ENCODE results near the gene HINT1.

Gene HINT1

DNA sequence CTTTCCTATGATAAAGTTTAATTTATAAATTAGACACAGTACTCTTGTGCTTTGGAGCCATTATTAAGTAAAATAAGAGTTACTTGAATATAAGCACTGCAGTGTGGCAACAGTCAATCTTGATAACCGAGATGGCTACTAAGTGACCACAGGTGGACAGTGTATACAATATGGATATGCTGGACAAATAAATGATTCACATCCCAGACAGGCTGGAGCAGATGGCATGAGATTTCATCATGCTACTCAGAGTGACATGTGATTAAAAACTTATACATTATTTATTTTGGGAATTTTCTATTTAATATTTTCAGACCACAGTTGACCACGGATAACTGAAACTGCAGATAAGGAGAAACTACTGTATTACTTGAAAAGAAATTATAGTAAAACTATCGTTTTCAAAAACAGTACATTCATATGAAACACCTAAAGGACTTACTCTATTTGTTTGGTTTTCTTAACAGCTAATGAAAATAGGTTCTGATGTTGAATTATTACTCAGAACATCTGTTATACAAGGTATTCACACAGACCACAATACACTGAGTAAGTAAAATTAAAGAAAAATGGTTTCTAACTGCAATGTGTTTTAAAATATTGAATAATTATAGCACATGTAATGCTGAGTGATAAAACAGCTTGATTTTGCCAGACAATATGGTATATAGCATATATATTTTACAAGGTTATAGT is 21.7 kb upstream of the HINT1 start:
- H3K9me3 Mint-ChIP-seq, result no peaks in the 10 kb centered on the region
- peaks cover 2% of the 10 kb centered on the region for H3K27me3 Mint-ChIP-seq (ENCODE audit: low read depth, poor library complexity)
- no peaks in the 10 kb centered on the region for H3K4me1 Mint-ChIP-seq
- H3K4me3 Mint-ChIP-seq, result no peak overlapping the region
- no peak overlapping the region for H3K27ac Mint-ChIP-seq
- DNase-seq, result no peak
- peaks cover 15% of the 10 kb centered on the region for H3K36me3 Mint-ChIP-seq (ENCODE audit: low read depth)
- TF ChIP-seq, protein P1, sequence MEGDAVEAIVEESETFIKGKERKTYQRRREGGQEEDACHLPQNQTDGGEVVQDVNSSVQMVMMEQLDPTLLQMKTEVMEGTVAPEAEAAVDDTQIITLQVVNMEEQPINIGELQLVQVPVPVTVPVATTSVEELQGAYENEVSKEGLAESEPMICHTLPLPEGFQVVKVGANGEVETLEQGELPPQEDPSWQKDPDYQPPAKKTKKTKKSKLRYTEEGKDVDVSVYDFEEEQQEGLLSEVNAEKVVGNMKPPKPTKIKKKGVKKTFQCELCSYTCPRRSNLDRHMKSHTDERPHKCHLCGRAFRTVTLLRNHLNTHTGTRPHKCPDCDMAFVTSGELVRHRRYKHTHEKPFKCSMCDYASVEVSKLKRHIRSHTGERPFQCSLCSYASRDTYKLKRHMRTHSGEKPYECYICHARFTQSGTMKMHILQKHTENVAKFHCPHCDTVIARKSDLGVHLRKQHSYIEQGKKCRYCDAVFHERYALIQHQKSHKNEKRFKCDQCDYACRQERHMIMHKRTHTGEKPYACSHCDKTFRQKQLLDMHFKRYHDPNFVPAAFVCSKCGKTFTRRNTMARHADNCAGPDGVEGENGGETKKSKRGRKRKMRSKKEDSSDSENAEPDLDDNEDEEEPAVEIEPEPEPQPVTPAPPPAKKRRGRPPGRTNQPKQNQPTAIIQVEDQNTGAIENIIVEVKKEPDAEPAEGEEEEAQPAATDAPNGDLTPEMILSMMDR (IDR thresholded peaks at IDR 0.05), result no peak

DNA sequence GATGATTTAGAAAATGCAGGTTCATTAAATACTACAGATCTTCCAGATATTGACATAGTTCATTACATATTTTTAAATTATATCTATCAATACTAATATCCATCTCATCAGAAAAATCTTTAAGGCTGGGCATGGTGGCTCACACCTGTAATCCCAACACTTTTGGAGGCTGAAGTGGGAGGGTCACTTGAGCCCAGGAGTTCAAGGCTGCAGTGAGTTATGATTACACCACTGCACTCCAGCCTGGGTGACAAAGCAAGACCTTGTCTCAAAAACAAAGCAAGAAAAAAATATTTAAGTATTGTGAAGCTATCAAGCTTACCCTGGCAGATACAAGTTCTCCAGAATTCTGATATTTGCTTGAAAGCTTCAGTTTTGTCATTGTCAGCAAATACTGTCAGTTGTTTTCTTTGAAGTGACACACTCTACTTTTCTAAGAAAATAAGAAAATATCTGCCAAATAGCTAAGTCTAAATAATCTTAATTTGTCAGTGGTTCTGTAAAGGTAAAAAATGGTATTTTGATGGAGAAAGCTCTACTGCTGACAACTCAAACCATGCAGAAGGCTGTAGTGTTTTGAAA is 20.6 kb upstream of the HINT1 start:
- H3K27ac Mint-ChIP-seq, result no peak overlapping the region
- no peak overlapping the region for H3K4me3 Mint-ChIP-seq
- H3K36me3 Mint-ChIP-seq (ENCODE audit: low read depth), result peaks cover 15% of the 10 kb centered on the region
- no peaks in the 10 kb centered on the region for H3K9me3 Mint-ChIP-seq
- no peaks in the 10 kb centered on the region for H3K4me1 Mint-ChIP-seq
- TF ChIP-seq, protein P1 (IDR thresholded peaks at IDR 0.05), result no peak
- DNase-seq, result no peak
- H3K27me3 Mint-ChIP-seq (ENCODE audit: low read depth, poor library complexity), result peaks cover 2% of the 10 kb centered on the region

DNA sequence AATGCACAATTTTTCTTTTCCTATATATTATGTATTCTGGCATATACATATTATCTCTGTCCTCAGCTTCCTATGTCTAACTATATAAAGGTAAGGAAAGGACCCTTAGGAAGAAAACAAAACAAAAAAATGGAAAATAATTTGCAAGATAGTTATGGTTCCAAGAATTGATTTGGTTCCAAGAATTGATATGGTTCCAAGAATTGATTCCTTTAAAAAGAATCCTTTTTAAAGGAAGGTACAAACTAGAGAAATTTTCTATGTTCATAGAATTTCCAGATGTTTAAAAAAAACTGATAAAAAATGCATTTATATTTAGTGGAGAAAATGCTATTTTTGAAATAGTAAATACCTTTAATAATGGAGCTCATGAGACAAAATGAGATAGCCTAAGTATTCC is 17.8 kb upstream of the HINT1 start:
- TF ChIP-seq, protein P1 (IDR thresholded peaks at IDR 0.05), result no peak

DNA sequence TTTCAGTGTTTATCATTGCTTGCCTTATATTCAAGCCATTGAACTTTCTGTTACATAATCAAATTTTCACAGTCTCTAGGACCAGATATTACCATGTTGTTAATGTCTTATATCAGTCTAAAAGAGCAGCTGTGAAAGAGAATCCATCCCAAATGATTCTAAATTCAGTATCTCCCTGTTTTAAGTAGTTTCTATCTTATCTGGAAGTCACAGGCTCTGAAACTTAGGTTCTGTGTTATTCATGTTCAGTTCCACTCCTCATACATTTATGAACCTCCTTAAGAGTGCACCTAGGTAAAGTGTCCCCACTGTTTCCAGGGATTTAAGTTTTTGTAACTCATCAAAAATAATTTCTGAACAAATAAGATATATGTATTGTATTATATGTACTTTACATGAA is 15.4 kb upstream of the HINT1 start:
- no peak overlapping the region for H3K27ac Mint-ChIP-seq
- no peak for DNase-seq
- H3K9me3 Mint-ChIP-seq, result no peaks in the 10 kb centered on the region
- H3K27me3 Mint-ChIP-seq (ENCODE audit: low read depth, poor library complexity), result no peaks in the 10 kb centered on the region
- no peaks in the 10 kb centered on the region for H3K4me1 Mint-ChIP-seq
- no peak overlapping the region for H3K4me3 Mint-ChIP-seq
- H3K36me3 Mint-ChIP-seq (ENCODE audit: low read depth), result peaks cover 14% of the 10 kb centered on the region
- TF ChIP-seq, protein P1 (IDR thresholded peaks at IDR 0.05), result no peak

More for the DNA sequence above, 17.8 kb upstream of the HINT1 start:
- Mint-ChIP-seq H3K4me3 (no peak overlapping the region), H3K27ac (no peak overlapping the region), H3K9me3 (no peaks in the 10 kb centered on the region), H3K36me3 (ENCODE audit: low read depth) (peaks cover 9% of the 10 kb centered on the region), H3K27me3 (ENCODE audit: low read depth, poor library complexity) (no peaks in the 10 kb centered on the region), H3K4me1 (no peaks in the 10 kb centered on the region)
- no peak for DNase-seq

DNA sequence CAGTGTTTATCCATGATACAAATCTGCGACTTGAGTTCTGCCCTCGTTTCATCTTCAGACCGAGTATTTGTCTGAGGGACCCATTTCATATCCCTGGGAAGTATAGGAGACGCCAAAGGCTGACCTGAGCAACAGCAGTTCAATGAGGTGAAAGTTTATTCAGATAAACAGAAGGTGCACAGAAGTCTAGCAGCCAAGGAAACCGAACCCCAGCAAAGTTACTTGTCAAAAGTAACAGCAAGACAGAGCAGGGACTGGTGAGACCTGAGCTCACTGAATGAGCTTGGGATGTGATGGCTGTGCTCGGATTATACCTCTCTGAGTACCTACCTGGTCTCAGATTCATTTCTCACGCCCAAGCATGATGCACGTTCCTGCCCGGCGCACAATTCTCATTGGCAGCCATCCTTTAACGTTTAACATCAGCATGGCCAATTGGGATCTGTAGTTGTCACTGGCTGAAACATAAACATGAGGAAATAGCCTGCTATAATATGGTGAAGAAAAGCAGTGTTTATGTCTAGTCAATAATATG is 6.3 kb upstream of the HINT1 start:
- H3K4me1 Mint-ChIP-seq, result peaks cover 28% of the 10 kb centered on the region
- H3K27ac Mint-ChIP-seq, result peak overlapping the region; percentile 71
- no peak for DNase-seq
- H3K27me3 Mint-ChIP-seq (ENCODE audit: low read depth, poor library complexity), result peaks cover 4% of the 10 kb centered on the region
- no peaks in the 10 kb centered on the region for H3K9me3 Mint-ChIP-seq
- peak overlapping the region; percentile 96 for H3K4me3 Mint-ChIP-seq
- H3K36me3 Mint-ChIP-seq (ENCODE audit: low read depth), result peaks cover 9% of the 10 kb centered on the region
- TF ChIP-seq, protein P1 (IDR thresholded peaks at IDR 0.05), result no peak
